ENCODE data around the gene GNG12. TPM values are rescaled to one million over a fixed set of nuclear protein-coding genes. Genes with fewer than 3 reads are reported as not detected.

GNG12 gene
- total and polyA plus RNA-seq, 9 of the 15 experiments (the other 6 are each of a cell fraction or from before 2014, with no cell fraction given): 2.6 to 6.0 (median 4.1) TPM

- TF ChIP-seq MIER1 (IDR thresholded peaks at IDR 0.05; ENCODE audit: low read depth): no peak
- TF ChIP-seq ZNF23 (CRISPR knock-in tag; IDR thresholded peaks at IDR 0.05): no peak
- TF ChIP-seq ZNF212 (CRISPR knock-in tag; IDR thresholded peaks at IDR 0.05): no peak
- TF ChIP-seq FIP1L1 (IDR thresholded peaks at IDR 0.05; ENCODE audit: low read depth, low read length, poor library complexity, severe bottlenecking): peak; percentile 79
- TF ChIP-seq BCLAF1 (IDR thresholded peaks at IDR 0.05; ENCODE audit: borderline replicate concordance in 1 of 2, control insufficient read depth in 1 of 2, low read depth in 2 of 2, low read length in 1 of 2): 0 out of 4 replicates have a peak, but pooled peaks of 1 of the 2 experiments have one; percentile 16
- TF ChIP-seq ZNF41 (CRISPR knock-in tag; conservative IDR thresholded peaks at IDR 0.05): no peak
- peak; percentile 37; the same call in 1 of the 2 replicates for TF ChIP-seq ZBTB5 (IDR thresholded peaks at IDR 0.05)
- TF ChIP-seq BRF2 (IDR thresholded peaks at IDR 0.05; ENCODE audit: borderline replicate concordance, insufficient read depth, insufficient read length): no peak
- TF ChIP-seq ZNF707 (CRISPR knock-in tag; conservative IDR thresholded peaks at IDR 0.05): no peak
- no peak for TF ChIP-seq ARID2 (IDR thresholded peaks at IDR 0.05)
- no peak for TF ChIP-seq ASH1L (IDR thresholded peaks at IDR 0.05; ENCODE audit: borderline replicate concordance, low read depth, partially characterized antibody)
- TF ChIP-seq NFE2L1 (tag; IDR thresholded peaks at IDR 0.05; ENCODE audit: borderline replicate concordance, low read depth): no peak
- peak; percentile 27 for TF ChIP-seq SMAD1 (IDR thresholded peaks at IDR 0.05; ENCODE audit: low read depth, low read length, partially characterized antibody)
- TF ChIP-seq PREB (CRISPR knock-in tag; IDR thresholded peaks at IDR 0.05): no peak
- no peak for TF ChIP-seq ILK (tag; IDR thresholded peaks at IDR 0.05; ENCODE audit: borderline replicate concordance, low read depth)
- TF ChIP-seq CBFA2T3 (IDR thresholded peaks at IDR 0.05): peak; percentile 95
- TF ChIP-seq NFATC3 (IDR thresholded peaks at IDR 0.05): peak; percentile 75; the same call in 1 of the 2 replicates
- TF ChIP-seq KDM1A (IDR thresholded peaks at IDR 0.05): peak; percentile 85 to 87
- no peak for TF ChIP-seq FOXA3 (CRISPR knock-in tag; conservative IDR thresholded peaks at IDR 0.05 in 1 of 2, IDR thresholded peaks at IDR 0.05 in 1 of 2)
Measured at GRCh38 chr1:67686267-67687197, 146.7 kb downstream of the GNG12 start (continued).

Data from K562 (cell line).